Mesenteric fat pad (tissue), 1 donor: ENCODE data around the gene ARF1. TPM values are rescaled to one million over a fixed set of nuclear protein-coding genes. Genes with fewer than 3 reads are reported as not detected.
A peak's percentile ranks its signal among the peaks of the same experiment; 100 is the strongest.

Experiments used
- DNase-seq: peaks from one replicate; pipeline ENCODE4 v3.0.0-alpha.2; 2020; ENCODE audit warnings: low spot score
- long read RNA-seq: library from polyadenylated mRNA; unstranded; transcript quantifications from one replicate; pipeline ENCODE4 v2.0.0, GENCODE V29; 2020
- total RNA-seq: library from RNA; stranded (reverse); fragmentation: NEBNext Ultra II Directional; extraction: Animal tissue kit (Norgen Biotek cat#: 25700); gene quantifications from one replicate; pipeline ENCODE4 v1.2.1, GENCODE V29; 2021
- donor health status: DM: yes; HTN: yes; CAD: no.

ARF1 gene
- 352 TPM for total RNA-seq
- long read RNA-seq, transcript ARF1-202 (5 exons, 678 nt), result minor isoform, 19 of 1,990 reads
- long read RNA-seq, transcript ARF1-201 (5 exons, 1,888 nt), result major isoform, 1,707 of 1,990 reads
- long read RNA-seq, transcript ARF1-213 (5 exons, 1,972 nt), result minor isoform, 61 of 1,990 reads
- long read RNA-seq, transcript ARF1-210 (5 exons, 597 nt), result minor isoform, 24 of 1,990 reads
- long read RNA-seq, partial matches to known transcripts, result 124 of 1,990 reads
- long read RNA-seq, other reads (novel, unspliced or antisense), result 42 of 1,990 reads

GRCh38 chr1:228082214-228082917, at the start of gene ARF1:
ARF1 (plus strand) TSS chr1:228082708; CDS start chr1:228097115, 14,407 bp downstream.
- DNase-seq, result peak; percentile 98

GRCh38 chr1:228033376-228033775, 49.1 kb upstream of the ARF1 start:
- DNase-seq, result no peak

GRCh38 chr1:228034954-228035837, 47.3 kb upstream of the ARF1 start:
- peak; percentile 81 for DNase-seq

GRCh38 chr1:228035844-228036243, 46.7 kb upstream of the ARF1 start:
- peak; percentile 81 for DNase-seq

- DNase-seq, result peak; percentile 75
Observed at GRCh38 chr1:228036701-228037231, 45.7 kb upstream of the ARF1 start.

GRCh38 chr1:228037401-228038386, 44.8 kb upstream of the ARF1 start:
- peak; percentile 71 for DNase-seq

- peak; percentile 76 for DNase-seq
Observed at GRCh38 chr1:228038387-228039005, 44.0 kb upstream of the ARF1 start.

GRCh38 chr1:228039006-228039903, 43.3 kb upstream of the ARF1 start:
- DNase-seq, result peak; percentile 67

- no peak for DNase-seq
Observed at GRCh38 chr1:228039986-228040385, 42.5 kb upstream of the ARF1 start.

GRCh38 chr1:228041316-228041715, 41.2 kb upstream of the ARF1 start:
- no peak for DNase-seq

- DNase-seq, result no peak
Observed at GRCh38 chr1:228042508-228042907, 40.0 kb upstream of the ARF1 start.

GRCh38 chr1:228043281-228043848, 39.1 kb upstream of the ARF1 start:
- no peak for DNase-seq

GRCh38 chr1:228044961-228045360, 37.5 kb upstream of the ARF1 start:
- DNase-seq, result peak; percentile 64

- DNase-seq, result peak; percentile 57
Observed at GRCh38 chr1:228045405-228045804, 37.1 kb upstream of the ARF1 start.

- DNase-seq, result peak; percentile 80
Observed at GRCh38 chr1:228045871-228046270, 36.6 kb upstream of the ARF1 start.

- peak; percentile 79 for DNase-seq
Observed at GRCh38 chr1:228046421-228047182, 35.9 kb upstream of the ARF1 start.

- peak; percentile 86 for DNase-seq
Observed at GRCh38 chr1:228047183-228047466, 35.4 kb upstream of the ARF1 start.

GRCh38 chr1:228048120-228048519, 34.4 kb upstream of the ARF1 start:
- peak; percentile 53 for DNase-seq
